ENCODE results near the gene ITIH5. TPM values are rescaled to one million over a fixed set of nuclear protein-coding genes. Genes with fewer than 3 reads are reported as not detected.

ITIH5 gene
- total RNA-seq, 1 donor from 2014 or later = not detected

DNA sequence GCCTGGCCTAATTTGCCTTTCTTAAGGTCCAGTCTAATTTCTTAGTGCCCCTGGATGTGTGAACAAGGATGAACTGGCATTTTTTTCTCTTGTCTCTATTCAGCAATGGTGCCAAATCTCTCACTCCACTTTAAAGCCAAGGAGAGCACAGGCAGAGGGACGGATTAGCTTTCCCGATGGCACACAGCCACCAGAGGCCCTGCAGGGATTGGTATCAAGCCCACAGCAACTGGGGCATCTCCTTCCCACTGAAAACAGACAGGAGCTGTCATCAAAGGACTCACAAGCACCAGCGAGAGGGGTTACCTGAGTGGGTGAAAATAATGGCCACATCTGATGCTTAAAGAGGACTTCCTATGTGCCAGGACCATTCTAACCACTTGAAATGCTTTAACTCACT lies 83.1 kb downstream of the ITIH5 start:
- H3K4me3 Mint-ChIP-seq (ENCODE audit: low read depth) = no peak overlapping the region
- DNase-seq (ENCODE audit: low spot score) = no peak
- H3K27me3 Mint-ChIP-seq (ENCODE audit: low read depth) = peaks cover 6% of the 10 kb centered on the region
- H3K36me3 Mint-ChIP-seq (ENCODE audit: low read depth) = no peaks in the 10 kb centered on the region
- H3K9me3 Mint-ChIP-seq = no peaks in the 10 kb centered on the region
- intact Hi-C loops (cut with micrococcal nuclease) = no loop called here
- no peaks in the 10 kb centered on the region for H3K4me1 Mint-ChIP-seq (ENCODE audit: low read depth)
- no peak overlapping the region for H3K27ac Mint-ChIP-seq

DNA sequence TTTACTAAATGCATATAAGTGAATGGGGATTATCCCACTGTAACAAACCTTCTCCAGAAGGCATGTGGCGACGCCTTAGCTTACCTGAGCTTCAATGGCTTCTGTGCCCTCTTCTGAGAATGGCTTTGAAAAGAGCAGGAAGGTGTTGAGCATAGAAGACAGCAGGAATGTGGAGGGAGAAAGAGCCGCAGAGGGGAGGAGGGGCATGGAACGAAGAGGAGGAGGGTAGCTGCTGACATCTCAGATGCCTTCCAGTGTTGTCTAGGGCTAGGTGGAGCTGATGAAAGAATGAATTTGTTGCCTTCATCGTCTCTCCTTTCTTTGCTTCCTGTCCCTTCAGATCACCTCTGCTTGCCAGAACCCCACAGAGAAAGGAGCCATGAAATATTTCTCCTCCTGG lies 86.2 kb downstream of the ITIH5 start:
- Mint-ChIP-seq H3K4me1 (ENCODE audit: low read depth) (no peaks in the 10 kb centered on the region), H3K27ac (no peak overlapping the region), H3K27me3 (ENCODE audit: low read depth) (no peaks in the 10 kb centered on the region), H3K9me3 (no peaks in the 10 kb centered on the region), H3K4me3 (ENCODE audit: low read depth) (no peak overlapping the region), H3K36me3 (ENCODE audit: low read depth) (no peaks in the 10 kb centered on the region)
- DNase-seq (ENCODE audit: low spot score) = no peak
- intact Hi-C loops (cut with micrococcal nuclease) = no loop called here

DNA sequence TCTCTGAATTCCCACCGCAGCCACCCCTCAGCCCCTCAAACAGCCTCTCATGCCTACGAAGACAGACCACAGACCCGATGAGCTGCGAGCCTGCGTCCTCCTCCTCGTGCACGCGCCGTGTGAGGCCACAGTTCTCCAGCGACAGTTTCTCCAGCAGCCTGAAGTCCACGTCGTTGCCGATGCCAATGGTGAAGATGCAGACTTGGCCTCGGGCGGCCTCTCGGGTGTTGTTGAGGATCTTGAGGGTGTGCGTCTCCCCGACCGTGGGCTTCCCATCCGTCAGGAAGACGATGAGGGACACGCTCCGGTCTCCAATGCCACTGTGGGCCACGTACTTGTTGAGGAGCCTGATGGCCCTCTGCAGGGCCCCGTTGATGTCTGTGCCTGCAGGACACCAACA lies 87.1 kb downstream of the ITIH5 start:
- Mint-ChIP-seq H3K4me3 (ENCODE audit: low read depth) (no peak overlapping the region), H3K9me3 (no peaks in the 10 kb centered on the region), H3K36me3 (ENCODE audit: low read depth) (no peaks in the 10 kb centered on the region), H3K27ac (no peak overlapping the region), H3K27me3 (ENCODE audit: low read depth) (peaks cover 2% of the 10 kb centered on the region), H3K4me1 (ENCODE audit: low read depth) (no peaks in the 10 kb centered on the region)
- intact Hi-C loops (cut with micrococcal nuclease) = no loop called here
- DNase-seq (ENCODE audit: low spot score) = no peak

DNA sequence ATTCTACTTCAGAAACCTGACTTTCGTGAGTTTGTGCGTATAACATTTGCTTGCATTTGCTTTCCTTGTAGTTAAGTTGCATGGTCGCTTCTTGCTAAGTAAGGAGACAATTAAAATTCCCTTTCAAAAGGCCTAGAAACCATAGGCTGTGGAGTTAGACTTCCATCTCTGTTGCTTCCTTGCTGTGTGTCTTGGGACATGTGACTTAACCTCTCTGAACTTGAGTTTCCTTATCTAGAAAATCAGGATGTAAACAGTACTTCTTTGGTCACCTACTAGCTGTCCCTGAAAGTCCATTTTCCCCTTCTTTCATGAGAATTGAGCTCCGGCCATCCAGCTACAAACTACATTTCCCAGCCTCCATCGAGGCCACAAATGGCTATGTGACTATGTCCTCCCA lies 89.2 kb downstream of the ITIH5 start:
- Mint-ChIP-seq H3K4me1 (ENCODE audit: low read depth) (no peaks in the 10 kb centered on the region), H3K9me3 (no peaks in the 10 kb centered on the region), H3K36me3 (ENCODE audit: low read depth) (no peaks in the 10 kb centered on the region), H3K4me3 (ENCODE audit: low read depth) (no peak overlapping the region), H3K27me3 (ENCODE audit: low read depth) (peaks cover 2% of the 10 kb centered on the region), H3K27ac (no peak overlapping the region)
- intact Hi-C loops (cut with micrococcal nuclease) = no loop called here
- no peak for DNase-seq (ENCODE audit: low spot score)

DNA sequence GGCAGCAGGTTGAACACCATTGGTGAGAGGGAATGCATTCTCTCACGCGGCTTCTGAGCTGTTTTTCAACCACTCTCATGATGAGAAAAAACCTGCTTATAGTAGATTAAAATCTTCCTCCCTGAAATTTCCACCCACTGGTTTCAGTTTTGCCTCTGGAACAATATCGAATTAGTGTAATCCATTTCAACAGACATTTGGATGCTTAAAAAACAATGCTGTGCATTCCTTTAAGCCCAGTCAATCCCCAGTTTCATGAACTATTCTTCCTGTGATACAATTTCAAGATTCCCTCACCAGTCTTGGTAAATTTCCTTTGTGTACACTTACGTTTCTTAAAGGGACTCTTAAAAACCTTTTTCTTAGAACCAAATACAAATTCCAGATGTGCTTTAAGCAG lies 89.6 kb downstream of the ITIH5 start:
- intact Hi-C loops (cut with micrococcal nuclease) = no loop called here
- Mint-ChIP-seq H3K9me3 (no peaks in the 10 kb centered on the region), H3K27ac (no peak overlapping the region)

DNA sequence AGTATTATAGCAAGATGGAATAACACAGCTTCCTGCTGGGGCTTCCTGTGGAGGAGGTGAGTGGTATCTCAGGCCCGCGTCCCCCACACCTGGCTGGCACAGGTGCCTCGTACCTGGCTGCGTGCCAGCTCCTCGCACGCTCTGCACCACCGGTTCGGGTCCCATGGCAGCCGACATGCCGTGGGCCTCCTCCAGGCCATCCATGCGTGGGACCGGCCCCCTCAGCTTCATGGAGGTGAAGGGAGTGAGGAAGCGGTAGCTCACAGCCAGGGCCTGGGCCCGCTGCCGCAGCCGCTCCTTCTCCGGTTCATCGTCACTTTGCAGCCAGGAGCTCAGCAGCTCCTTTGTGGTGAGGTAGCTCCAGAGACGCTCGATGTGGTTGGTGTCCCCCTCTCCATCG lies 90.4 kb downstream of the ITIH5 start:
- Mint-ChIP-seq H3K4me3 (ENCODE audit: low read depth) (no peak overlapping the region), H3K4me1 (ENCODE audit: low read depth) (no peaks in the 10 kb centered on the region), H3K36me3 (ENCODE audit: low read depth) (no peaks in the 10 kb centered on the region), H3K27ac (no peak overlapping the region), H3K27me3 (ENCODE audit: low read depth) (peaks cover 2% of the 10 kb centered on the region), H3K9me3 (no peaks in the 10 kb centered on the region)
- intact Hi-C loops (cut with micrococcal nuclease) = no loop called here
- DNase-seq (ENCODE audit: low spot score) = no peak

More for the DNA sequence above, 89.6 kb downstream of the ITIH5 start:
- no peaks in the 10 kb centered on the region for H3K36me3 Mint-ChIP-seq (ENCODE audit: low read depth)
- no peak for DNase-seq (ENCODE audit: low spot score)
- H3K4me1 Mint-ChIP-seq (ENCODE audit: low read depth) = no peaks in the 10 kb centered on the region
- H3K4me3 Mint-ChIP-seq (ENCODE audit: low read depth) = no peak overlapping the region
- peaks cover 2% of the 10 kb centered on the region for H3K27me3 Mint-ChIP-seq (ENCODE audit: low read depth)

DNA sequence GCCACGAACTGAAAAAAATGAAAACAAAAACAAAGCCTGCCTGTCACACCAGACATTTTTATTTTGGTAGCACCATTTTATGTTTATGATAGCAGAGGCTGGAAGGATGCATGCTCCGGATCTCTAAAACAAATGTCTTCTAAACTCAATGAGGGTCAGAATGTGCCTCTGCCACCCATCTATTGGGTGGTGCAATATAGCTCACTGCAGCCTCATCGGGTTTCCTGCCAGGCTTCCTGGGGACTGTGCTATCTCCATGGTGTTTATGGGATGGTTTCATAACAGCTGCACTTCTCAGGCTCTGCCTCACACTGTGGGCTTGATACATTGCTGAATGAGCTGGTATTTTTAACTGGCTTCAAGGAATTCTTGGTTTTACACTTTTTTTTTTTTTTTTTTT lies 94.4 kb downstream of the ITIH5 start:
- intact Hi-C loops (cut with micrococcal nuclease) = no loop called here
- Mint-ChIP-seq H3K9me3 (no peaks in the 10 kb centered on the region), H3K36me3 (ENCODE audit: low read depth) (no peaks in the 10 kb centered on the region), H3K4me1 (ENCODE audit: low read depth) (no peaks in the 10 kb centered on the region), H3K27ac (no peak overlapping the region), H3K4me3 (ENCODE audit: low read depth) (no peak overlapping the region), H3K27me3 (ENCODE audit: low read depth) (peaks cover 2% of the 10 kb centered on the region)
- DNase-seq (ENCODE audit: low spot score) = no peak

DNA sequence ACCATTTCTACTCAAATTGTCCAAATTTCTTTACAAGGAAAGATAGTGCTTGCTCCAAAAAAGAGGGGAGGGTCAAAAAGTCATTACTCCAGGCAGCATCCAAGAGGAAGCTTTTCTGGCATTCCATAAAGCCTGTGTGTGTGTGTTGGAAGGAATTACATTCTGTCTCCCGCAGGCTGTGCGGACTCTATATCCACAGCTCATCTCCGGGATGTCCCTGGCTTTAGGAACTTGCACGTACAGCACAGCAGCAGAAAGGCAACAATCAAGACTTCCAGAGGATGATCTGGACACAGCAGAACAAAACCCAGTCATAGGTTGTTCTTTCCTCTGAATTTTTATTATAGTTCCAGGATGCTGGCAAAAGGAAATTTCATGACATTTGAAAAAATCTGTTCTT lies 94.8 kb downstream of the ITIH5 start:
- intact Hi-C loops (cut with micrococcal nuclease) = no loop called here
- no peaks in the 10 kb centered on the region for H3K9me3 Mint-ChIP-seq
- H3K27ac Mint-ChIP-seq = no peak overlapping the region
- no peaks in the 10 kb centered on the region for H3K4me1 Mint-ChIP-seq (ENCODE audit: low read depth)
- H3K27me3 Mint-ChIP-seq (ENCODE audit: low read depth) = peaks cover 2% of the 10 kb centered on the region
- H3K4me3 Mint-ChIP-seq (ENCODE audit: low read depth) = no peak overlapping the region
- H3K36me3 Mint-ChIP-seq (ENCODE audit: low read depth) = no peaks in the 10 kb centered on the region
- no peak for DNase-seq (ENCODE audit: low spot score)

DNA sequence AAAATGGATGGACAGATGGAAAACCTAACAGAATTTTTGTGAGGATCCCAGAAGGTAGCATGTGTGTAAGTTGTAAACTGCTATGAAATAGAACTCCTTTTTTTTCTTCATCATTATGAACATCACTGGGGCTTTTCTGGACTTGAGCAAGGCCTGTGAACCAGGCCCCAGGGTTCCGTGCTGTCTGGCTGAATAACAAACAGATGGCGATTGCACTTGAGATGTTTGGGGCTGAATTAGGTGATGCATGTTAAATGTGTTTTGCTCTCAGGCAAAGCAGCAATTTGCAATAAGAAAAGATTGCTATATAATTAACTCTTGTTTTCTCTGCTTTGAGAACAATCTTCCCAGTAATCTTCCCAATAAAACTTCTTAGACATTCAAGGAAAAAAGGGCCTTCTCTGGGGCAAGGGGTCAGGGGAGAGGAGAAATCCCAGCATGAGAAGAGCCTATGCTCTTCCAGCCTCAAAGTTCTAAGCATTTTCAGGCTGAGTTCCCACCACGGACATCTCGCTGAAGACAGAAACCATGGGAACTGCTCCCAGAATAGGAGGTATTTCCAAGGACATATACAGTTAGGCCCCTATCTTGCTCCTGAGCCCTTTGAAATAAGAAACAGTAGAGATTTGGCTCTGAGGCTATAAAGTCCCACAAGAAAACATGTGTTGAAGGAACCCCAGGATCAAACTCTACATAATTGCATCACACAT lies 98.7 kb downstream of the ITIH5 start:
- intact Hi-C loops (cut with micrococcal nuclease) = no loop called here
- H3K27me3 Mint-ChIP-seq (ENCODE audit: low read depth) = no peaks in the 10 kb centered on the region
- no peaks in the 10 kb centered on the region for H3K36me3 Mint-ChIP-seq (ENCODE audit: low read depth)
- H3K9me3 Mint-ChIP-seq = no peaks in the 10 kb centered on the region
- H3K27ac Mint-ChIP-seq = no peak overlapping the region
- no peaks in the 10 kb centered on the region for H3K4me1 Mint-ChIP-seq (ENCODE audit: low read depth)
- no peak overlapping the region for H3K4me3 Mint-ChIP-seq (ENCODE audit: low read depth)
- no peak for DNase-seq (ENCODE audit: low spot score)

DNA sequence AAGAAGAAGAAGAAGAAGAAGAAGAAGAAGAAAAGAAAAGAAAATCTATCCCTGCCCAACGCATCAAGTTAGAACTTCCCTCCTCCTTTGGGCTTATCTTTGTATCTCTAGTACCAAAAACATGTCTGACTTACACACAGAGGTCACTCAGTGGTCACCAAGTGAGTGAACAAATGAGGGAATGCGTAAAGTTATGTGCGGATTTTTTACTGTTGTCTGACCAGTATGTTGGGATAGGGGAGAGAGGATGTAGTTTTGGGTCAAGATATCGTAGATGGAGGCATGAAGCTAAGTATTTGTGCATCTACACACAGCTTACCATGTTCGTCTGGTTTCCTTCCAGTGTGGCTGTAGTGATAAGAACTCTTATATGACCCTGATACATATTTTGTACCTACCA lies 99.9 kb downstream of the ITIH5 start:
- intact Hi-C loops (cut with micrococcal nuclease) = no loop called here
- no peaks in the 10 kb centered on the region for H3K36me3 Mint-ChIP-seq (ENCODE audit: low read depth)
- DNase-seq (ENCODE audit: low spot score) = no peak
- H3K4me3 Mint-ChIP-seq (ENCODE audit: low read depth) = no peak overlapping the region
- no peaks in the 10 kb centered on the region for H3K9me3 Mint-ChIP-seq
- no peaks in the 10 kb centered on the region for H3K27me3 Mint-ChIP-seq (ENCODE audit: low read depth)
- H3K4me1 Mint-ChIP-seq (ENCODE audit: low read depth) = no peaks in the 10 kb centered on the region
- no peak overlapping the region for H3K27ac Mint-ChIP-seq

DNA sequence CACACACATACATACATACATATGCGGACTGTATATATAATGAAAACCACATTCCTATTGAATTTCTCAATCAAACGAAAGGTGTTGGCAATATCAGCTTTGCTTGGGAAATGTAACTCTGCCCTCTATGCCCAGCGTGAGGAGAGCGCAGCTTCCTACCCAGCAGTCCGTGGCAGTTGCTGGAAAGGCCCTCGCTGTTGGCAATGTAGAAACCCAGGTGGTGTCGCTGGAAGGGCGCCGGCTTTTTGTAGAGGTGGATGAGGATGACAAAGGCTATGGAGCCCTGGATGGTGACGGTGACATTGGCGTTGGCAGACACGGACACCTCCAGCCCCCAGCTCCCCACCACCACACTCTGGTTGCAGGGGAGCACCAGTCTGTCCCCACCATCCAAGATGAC lies 100.9 kb downstream of the ITIH5 start:
- Mint-ChIP-seq H3K9me3 (no peaks in the 10 kb centered on the region), H3K4me1 (ENCODE audit: low read depth) (no peaks in the 10 kb centered on the region), H3K4me3 (ENCODE audit: low read depth) (no peak overlapping the region), H3K36me3 (ENCODE audit: low read depth) (no peaks in the 10 kb centered on the region), H3K27ac (no peak overlapping the region), H3K27me3 (ENCODE audit: low read depth) (no peaks in the 10 kb centered on the region)
- intact Hi-C loops (cut with micrococcal nuclease) = no loop called here
- DNase-seq (ENCODE audit: low spot score) = no peak

DNA sequence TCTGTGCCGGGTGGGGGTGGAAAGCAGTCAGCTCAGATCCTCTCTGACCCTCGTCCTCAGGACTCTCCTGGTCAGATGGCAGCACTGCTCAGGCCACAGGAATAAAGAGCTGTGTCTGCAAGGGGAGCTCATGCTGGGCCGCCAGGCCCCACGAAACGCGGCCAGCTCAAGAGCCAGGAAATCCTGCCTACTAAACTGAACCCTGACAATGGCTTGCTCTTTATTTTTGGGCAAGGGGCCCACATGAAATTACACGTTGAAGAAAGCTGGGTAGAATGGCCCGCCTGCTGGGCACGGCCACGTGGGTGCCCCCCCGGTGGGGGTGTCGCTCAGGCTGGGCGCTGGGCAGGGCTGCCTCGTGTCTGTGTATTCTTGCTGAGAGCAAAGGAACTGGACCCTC lies 103.0 kb downstream of the ITIH5 start:
- Mint-ChIP-seq H3K27me3 (ENCODE audit: low read depth) (peaks cover 1% of the 10 kb centered on the region), H3K36me3 (ENCODE audit: low read depth) (no peaks in the 10 kb centered on the region), H3K4me1 (ENCODE audit: low read depth) (no peaks in the 10 kb centered on the region), H3K9me3 (no peaks in the 10 kb centered on the region), H3K4me3 (ENCODE audit: low read depth) (no peak overlapping the region), H3K27ac (no peak overlapping the region)
- DNase-seq (ENCODE audit: low spot score) = no peak
- intact Hi-C loops (cut with micrococcal nuclease) = no loop called here

DNA sequence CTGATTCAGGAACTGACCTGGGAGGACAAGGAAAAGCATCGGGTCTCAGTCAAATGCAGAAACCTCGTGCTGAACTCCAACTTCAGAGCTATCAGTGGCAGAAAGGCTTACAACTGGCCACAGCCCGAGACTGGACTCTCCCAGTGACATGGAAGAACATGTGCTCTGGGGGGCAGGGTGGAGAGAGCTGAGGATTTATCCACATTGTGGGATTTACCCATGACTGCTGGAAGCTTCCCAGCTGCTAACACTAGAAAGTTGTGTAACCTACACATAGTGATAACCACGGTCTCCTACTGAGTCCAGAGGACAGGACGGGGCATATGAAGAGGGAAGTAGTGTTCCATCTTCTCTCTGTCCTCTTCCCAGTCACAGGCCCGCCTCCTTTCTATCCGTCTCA lies 103.4 kb downstream of the ITIH5 start:
- peaks cover 1% of the 10 kb centered on the region for H3K27me3 Mint-ChIP-seq (ENCODE audit: low read depth)

DNA sequence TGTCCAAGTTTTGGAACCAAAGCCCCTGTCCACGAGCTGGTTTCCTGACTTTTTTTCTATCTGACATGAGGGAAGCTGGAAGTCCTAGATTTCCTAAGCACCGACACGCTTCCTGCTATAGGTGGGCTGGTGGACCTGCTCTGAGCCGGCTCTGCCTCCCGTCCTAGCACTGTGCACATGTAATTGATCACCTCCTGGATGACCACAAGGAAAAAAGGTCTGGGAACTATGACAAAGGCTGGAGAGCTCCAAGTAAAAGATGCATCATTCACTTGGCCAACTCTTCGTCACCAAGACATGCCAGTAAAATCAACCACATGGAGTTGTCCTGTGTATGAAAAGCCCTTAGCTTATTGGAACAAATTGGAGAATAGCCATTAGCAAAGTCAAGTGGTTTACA lies 104.8 kb downstream of the ITIH5 start:
- no peak overlapping the region for H3K4me3 Mint-ChIP-seq (ENCODE audit: low read depth)
- H3K4me1 Mint-ChIP-seq (ENCODE audit: low read depth) = no peaks in the 10 kb centered on the region
- peaks cover 3% of the 10 kb centered on the region for H3K27me3 Mint-ChIP-seq (ENCODE audit: low read depth)
- H3K36me3 Mint-ChIP-seq (ENCODE audit: low read depth) = no peaks in the 10 kb centered on the region
- intact Hi-C loops (cut with micrococcal nuclease) = no loop called here
- DNase-seq (ENCODE audit: low spot score) = no peak
- H3K9me3 Mint-ChIP-seq = no peaks in the 10 kb centered on the region
- H3K27ac Mint-ChIP-seq = no peak overlapping the region

More for the DNA sequence above, 103.4 kb downstream of the ITIH5 start:
- H3K27ac Mint-ChIP-seq = no peak overlapping the region
- H3K4me1 Mint-ChIP-seq (ENCODE audit: low read depth) = no peaks in the 10 kb centered on the region
- H3K4me3 Mint-ChIP-seq (ENCODE audit: low read depth) = no peak overlapping the region
- intact Hi-C loops (cut with micrococcal nuclease) = no loop called here
- no peak for DNase-seq (ENCODE audit: low spot score)
- no peaks in the 10 kb centered on the region for H3K9me3 Mint-ChIP-seq
- H3K36me3 Mint-ChIP-seq (ENCODE audit: low read depth) = no peaks in the 10 kb centered on the region
